ENCODE data around the gene LRWD1. TPM values are rescaled to one million over a fixed set of nuclear protein-coding genes. Genes with fewer than 3 reads are reported as not detected.

Gene LRWD1
- 73.6 and 81.2 TPM in 2 replicates for total RNA-seq (2014; rRNA removed; shearing (Covaris generic))

GRCh38 chr7:102464577-102465280 is at the start of gene LRWD1, which contains the start of gene ALKBH4:
TSS of gene LRWD1 (plus strand) at chr7:102464984. CDS start at chr7:102465081, 97 bp downstream.
TSS of gene ALKBH4 (minus strand) at chr7:102464863. CDS start at chr7:102464836, 27 bp downstream.
- DNase-seq (ENCODE audit: low spot score) = peak; percentile 95

GRCh38 chr7:102415685-102416225 is 49.0 kb upstream of the LRWD1 start:
- DNase-seq (ENCODE audit: low spot score) = no peak

GRCh38 chr7:102416406-102416805 is 48.4 kb upstream of the LRWD1 start:
- no peak for DNase-seq (ENCODE audit: low spot score)

GRCh38 chr7:102417105-102417504 is 47.7 kb upstream of the LRWD1 start:
- no peak for DNase-seq (ENCODE audit: low spot score)

GRCh38 chr7:102418592-102418991 is 46.2 kb upstream of the LRWD1 start:
- no peak for DNase-seq (ENCODE audit: low spot score)

GRCh38 chr7:102421706-102422240 is 43.0 kb upstream of the LRWD1 start:
- DNase-seq (ENCODE audit: low spot score) = no peak

GRCh38 chr7:102424129-102424551 is 40.6 kb upstream of the LRWD1 start:
- DNase-seq (ENCODE audit: low spot score) = no peak

- no peak for DNase-seq (ENCODE audit: low spot score)
These were observed 40.0 kb upstream of the LRWD1 start for GRCh38 chr7:102424787-102425218.

- DNase-seq (ENCODE audit: low spot score) = no peak
These were observed 39.0 kb upstream of the LRWD1 start for GRCh38 chr7:102425639-102426267.

- DNase-seq (ENCODE audit: low spot score) = no peak
These were observed 38.3 kb upstream of the LRWD1 start for GRCh38 chr7:102426268-102427018.

GRCh38 chr7:102427019-102427405 is 37.8 kb upstream of the LRWD1 start:
- DNase-seq (ENCODE audit: low spot score) = no peak

GRCh38 chr7:102429141-102429899 is 35.5 kb upstream of the LRWD1 start:
- DNase-seq (ENCODE audit: low spot score) = no peak

GRCh38 chr7:102431617-102432298 is 33.0 kb upstream of the LRWD1 start:
- DNase-seq (ENCODE audit: low spot score) = peak; percentile 86

GRCh38 chr7:102432442-102433218 is 32.2 kb upstream of the LRWD1 start:
- no peak for DNase-seq (ENCODE audit: low spot score)

- DNase-seq (ENCODE audit: low spot score) = peak; percentile 54
These were observed 31.4 kb upstream of the LRWD1 start, which contains the start of gene ORAI2 for GRCh38 chr7:102433219-102434038. TSS of gene ORAI2 (plus strand) at chr7:102433575. CDS start at chr7:102438957, 5,382 bp downstream.

GRCh38 chr7:102434039-102434486 is 30.7 kb upstream of the LRWD1 start:
- no peak for DNase-seq (ENCODE audit: low spot score)

- no peak for DNase-seq (ENCODE audit: low spot score)
These were observed 28.7 kb upstream of the LRWD1 start for GRCh38 chr7:102436118-102436517.

Measured in HT-29 (cell line).